MV-4-11 (cell line): ENCODE results near the gene DENND2A.
"Not testable (repeated sequence)": the region's sequence is repeated elsewhere in the genome, so short reads cannot be mapped to it uniquely, and the experiment has no call there.

Source experiments
- DNase-seq: peaks from one replicate; lab custom pipeline; 2025; lab: John Stamatoyannopoulos, UW

DENND2A gene

GRCh38 chr7:140506788-140507464 is 133.7 kb downstream of the DENND2A start:
- DNase-seq, result peak; percentile 2

DNA sequence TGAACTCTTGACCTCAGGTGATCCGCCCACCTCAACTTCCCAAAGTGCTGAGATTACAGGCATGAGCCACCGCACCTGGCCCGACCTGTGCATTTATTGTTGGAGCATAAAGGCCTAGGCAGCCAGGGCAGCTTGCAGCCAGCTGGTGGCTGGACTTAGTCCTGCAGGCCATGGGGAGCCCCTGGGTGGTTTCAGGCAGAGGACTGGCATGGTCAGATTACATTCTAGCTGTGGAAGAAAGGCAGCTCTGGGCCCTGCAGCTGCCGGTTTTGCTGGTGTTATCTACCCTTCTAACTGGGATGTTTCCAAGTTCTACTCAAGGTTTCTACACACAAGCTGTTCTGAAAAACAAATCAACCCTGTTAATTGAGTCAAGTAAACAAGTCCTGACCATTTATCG is 138.6 kb downstream of the DENND2A start:
- DNase-seq, result no peak

- DNase-seq, result not testable (repeated sequence)
Measured at GRCh38 chr7:140497807-140498206, 142.8 kb downstream of the DENND2A start.

- no peak for DNase-seq
Measured at GRCh38 chr7:140497241-140497769, 143.3 kb downstream of the DENND2A start.

DNA sequence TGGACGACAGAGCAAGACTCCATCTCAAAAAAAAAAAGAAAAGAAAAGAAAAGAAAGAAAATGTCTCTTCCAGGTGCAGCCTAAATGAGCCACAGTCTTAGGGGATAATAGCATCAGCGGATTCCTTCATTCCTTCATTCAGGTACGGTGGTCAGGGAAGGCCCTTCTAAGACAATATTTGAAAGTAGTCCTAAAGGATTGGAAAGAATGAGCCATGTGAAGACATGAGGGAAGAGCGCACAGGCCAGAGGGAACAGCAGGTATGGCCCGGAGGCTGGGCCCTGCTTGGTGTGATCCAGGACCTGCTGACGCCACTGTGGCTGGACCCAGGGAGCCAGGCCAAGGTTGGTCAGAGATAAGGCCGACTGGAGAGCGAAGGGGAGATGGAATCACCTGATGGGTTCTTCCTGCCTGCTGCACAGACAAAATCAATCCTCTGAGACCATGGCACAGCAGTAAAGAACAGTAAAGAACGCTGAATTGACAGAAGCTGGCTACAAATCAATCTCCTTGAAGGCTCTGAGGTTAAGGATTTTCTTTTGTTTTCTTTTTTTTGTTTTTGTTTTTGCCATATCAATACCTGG is 145.0 kb downstream of the DENND2A start:
- no peak for DNase-seq

- DNase-seq, result peak; percentile 78
Measured at GRCh38 chr7:140494867-140495266, 145.7 kb downstream of the DENND2A start.

DNA sequence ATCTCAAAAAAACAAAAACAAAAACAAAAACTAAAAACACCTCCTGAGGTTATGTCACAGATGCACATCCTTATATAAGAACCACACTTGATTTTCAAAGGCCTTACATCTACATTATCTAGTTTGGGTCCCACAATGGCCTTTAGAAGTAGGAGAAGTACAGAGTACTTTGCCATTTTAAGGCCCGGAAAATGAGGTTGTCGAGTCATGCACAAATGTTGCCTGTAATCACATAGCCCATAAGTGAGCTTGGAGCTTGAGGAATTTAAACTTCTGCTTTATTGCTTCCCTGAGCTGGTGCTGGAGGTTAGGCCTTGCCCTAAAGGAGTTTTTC is 151.6 kb downstream of the DENND2A start:
- DNase-seq, result peak; percentile 37

DNA sequence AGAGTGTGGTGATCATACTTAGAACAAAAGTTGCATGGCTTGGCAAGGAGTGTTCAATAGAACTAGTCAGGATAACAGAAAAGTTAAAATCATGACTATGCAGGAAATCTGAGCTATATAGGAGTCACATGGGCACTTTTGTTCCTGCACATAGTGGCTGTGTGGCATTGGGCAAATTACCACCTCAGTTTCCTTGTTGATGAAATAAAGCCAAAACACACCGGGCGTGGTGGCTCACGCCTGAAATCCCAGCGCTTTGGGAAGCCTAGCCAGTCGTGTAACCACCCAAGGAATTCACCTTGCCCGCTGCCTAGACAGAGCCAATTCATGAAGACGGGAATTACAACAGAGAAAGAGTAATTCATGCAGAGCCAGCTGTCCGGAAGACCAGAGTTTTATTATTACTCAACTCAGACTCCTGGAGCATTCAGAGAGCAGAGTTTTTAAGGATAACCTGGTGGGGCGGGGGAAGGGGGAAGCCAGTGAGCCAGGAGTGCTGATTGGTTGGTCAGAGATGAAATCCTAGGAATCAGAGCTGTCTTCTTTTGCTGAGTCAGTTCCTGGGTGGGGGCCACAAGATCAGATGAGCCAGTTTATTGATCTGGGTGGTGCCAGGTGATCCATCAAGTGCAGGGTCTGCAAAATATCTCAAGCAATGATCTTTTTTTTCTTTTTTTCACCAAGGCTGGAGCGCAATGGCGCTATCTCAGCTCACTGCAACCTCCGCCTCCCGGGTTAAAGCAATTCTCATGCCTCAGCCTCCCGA is 154.9 kb downstream of the DENND2A start:
- no peak for DNase-seq

GRCh38 chr7:140484951-140485499 is 155.6 kb downstream of the DENND2A start:
- no peak for DNase-seq

GRCh38 chr7:140484479-140484878 is 156.1 kb downstream of the DENND2A start:
- no peak for DNase-seq

GRCh38 chr7:140479739-140480084 is 160.9 kb downstream of the DENND2A start:
- DNase-seq, result no peak

GRCh38 chr7:140479062-140479738 is 161.4 kb downstream of the DENND2A start, which contains the start of gene MKRN1:
MKRN1 (minus strand) TSS chr7:140479505; CDS start chr7:140479344, 161 bp downstream.
- DNase-seq, result peak; percentile 82

- peak; percentile 53 for DNase-seq
Measured at GRCh38 chr7:140478246-140479061, 162.2 kb downstream of the DENND2A start.

GRCh38 chr7:140476698-140477261 is 163.8 kb downstream of the DENND2A start:
- no peak for DNase-seq

DNA sequence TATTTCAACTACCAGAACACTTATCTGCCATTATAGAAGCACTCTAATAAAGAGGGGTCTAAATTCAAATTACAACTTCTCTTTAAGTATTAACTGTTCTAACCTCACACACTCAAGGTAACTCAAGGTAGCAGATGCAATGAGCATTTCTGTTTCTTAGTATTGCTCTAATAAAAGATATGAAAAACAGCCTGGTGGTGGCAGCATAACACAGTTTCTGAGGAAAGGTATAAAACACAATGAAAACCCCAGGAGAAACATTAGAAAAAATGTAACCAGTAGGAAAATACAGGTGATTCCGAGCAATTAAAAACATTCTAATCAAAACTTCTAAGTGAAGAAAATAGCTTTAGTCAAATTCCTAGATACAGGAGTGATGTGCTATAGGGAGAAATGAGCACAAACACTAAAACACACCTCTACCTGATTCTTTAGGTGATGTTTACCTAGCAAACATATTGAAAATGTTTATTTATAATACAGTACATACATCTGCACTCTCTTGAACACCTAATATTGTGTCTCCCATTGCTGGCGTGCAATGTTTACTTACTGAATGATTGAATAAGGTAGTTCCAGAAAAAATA is 164.8 kb downstream of the DENND2A start:
- DNase-seq, result peak; percentile 2
